ENCODE data around the gene FRRS1L. TPM values are rescaled to one million over a fixed set of nuclear protein-coding genes. Genes with fewer than 3 reads are reported as not detected.
"Not testable (repeated sequence)": the region's sequence is repeated elsewhere in the genome, so short reads cannot be mapped to it uniquely, and the experiment has no call there.

FRRS1L gene
- total RNA-seq, 1 experiment from 2014 or later = 0.05 TPM

DNA sequence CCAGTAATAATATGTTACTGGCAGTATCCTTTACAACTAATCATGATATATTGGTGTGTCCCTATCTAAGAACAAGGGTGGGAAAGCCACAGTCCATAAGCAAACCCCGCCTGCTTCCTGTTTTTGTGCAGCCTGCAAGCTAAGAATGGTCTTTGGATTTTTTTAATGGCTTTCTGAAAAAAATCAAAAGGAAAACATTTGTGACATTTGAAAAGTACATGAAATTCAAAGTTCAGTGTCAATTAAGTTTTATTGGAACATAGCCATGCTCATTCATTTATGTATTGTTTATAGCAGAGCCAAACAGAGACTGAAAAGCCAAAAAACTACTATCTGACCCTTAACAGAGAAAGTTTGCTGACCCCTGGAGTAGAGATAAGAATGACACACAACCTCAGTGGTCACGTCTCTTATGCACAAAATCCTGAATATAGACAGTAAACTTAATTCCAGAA lies 34.5 kb downstream of the FRRS1L start:
- DNase-seq (ENCODE audit: low read depth) = no peak

DNA sequence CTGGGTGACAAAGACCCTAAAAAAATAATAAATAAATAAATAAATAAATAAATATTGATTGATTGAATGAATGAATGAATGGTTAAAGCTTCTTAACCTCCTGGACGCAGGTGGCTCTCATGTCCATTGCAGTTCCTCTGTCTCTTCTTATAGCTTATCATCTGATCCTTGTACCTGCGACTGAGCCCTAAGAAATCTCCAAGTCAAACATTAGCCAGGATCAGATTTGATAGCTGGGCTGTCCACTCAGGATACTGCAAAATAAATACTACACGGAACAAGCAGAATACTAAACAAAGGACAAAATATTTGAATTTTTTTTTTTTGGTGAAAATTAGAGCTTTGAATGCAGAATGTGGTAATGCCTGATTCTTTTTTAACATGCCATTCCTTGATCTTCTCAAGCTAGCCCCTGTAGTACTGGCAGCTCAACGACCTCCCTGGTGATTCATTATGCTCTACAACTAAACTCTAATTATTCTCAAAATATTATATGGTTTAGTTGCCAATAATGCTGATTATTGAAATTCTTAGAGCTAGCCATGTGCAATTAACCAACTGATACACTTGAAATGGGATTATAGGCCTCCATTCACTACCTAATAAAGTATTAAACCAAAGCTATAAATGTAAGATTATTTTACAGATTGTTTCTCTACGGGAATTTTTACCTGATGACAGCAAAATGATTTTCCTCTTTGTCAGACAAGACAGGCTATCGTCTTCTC lies 37.4 kb downstream of the FRRS1L start:
- no peak for DNase-seq (ENCODE audit: low read depth)

DNA sequence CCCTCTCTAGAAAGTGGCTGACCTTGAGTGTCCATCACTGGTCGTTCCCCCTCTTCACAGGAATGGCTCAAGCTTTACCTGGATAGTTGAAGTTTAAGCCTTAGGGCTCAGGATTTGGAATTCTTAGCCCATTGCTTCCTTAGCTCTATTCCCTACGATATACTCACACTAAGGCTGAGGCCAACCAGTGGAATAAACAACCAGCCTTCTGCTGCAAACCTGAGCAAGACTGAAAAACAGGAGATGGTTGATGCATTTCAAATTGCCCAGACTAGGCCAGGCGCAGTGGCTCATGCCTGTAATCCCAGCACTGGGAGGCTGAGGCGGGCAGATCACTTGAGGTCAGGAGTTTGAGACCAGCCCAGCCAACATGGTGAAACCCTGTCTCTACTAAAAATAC lies 40.4 kb downstream of the FRRS1L start:
- not testable (repeated sequence) for DNase-seq (ENCODE audit: low read depth)

DNA sequence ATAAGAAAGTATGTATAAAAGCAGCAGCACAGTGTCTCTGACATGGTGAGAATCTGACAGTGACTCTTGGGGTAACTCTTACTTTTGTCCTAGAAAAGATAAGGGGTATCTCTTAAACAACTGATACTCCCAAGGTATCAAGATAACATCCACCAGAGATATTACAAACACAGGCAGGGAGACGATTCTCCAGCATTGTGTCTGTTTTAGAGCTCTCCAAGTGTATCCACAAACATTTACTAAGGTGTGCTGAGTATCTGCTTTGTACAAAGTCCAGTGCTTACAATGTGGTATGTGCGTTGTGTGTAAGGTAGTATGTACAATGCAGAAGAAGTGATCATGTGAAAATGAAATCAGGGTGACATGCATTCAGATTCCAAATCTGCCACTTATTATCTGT lies 42.9 kb downstream of the FRRS1L start:
- DNase-seq (ENCODE audit: low read depth) = no peak

DNA sequence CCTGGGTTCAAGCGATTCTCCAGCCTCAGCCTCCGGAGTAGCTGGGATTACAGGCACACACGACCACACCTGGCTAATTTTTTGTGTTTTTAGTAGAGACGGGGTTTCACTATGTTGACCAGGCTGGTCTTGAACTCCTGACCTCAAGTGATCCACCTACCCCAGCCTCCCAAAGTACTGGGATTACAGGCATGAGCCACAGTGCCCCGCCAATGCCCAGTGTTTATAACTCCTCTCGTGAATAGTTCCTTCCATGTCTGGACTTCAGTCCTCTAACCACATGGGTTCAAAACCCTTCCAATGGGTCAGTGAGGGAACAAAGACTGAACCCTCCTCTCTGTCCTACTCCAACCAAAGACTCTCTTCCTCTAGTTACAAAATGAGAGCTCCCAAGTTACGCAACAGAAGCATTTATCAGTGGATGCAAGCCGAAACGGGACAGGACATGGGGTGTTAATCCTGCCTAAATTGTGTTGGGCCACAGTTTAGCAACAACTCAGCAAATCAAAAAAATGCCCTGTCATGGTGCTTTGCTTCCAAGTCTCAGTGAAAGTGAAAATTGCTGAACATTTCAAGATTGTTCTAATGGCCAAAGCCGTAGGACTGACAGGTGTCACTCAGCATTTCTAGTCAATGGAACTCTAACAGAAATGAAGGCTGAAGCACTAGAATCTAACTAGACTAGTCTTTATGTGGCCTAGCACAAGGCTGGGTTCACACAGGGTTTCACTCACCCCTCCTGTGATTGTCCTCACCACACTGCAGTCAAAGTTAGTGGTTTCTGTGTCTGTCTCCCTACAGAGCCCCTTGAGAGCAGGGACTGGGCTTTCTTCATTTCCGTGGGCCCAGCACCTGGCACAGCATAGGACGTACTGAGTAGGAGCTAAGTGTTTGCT lies 44.1 kb downstream of the FRRS1L start:
- DNase-seq (ENCODE audit: low read depth) = no peak

DNA sequence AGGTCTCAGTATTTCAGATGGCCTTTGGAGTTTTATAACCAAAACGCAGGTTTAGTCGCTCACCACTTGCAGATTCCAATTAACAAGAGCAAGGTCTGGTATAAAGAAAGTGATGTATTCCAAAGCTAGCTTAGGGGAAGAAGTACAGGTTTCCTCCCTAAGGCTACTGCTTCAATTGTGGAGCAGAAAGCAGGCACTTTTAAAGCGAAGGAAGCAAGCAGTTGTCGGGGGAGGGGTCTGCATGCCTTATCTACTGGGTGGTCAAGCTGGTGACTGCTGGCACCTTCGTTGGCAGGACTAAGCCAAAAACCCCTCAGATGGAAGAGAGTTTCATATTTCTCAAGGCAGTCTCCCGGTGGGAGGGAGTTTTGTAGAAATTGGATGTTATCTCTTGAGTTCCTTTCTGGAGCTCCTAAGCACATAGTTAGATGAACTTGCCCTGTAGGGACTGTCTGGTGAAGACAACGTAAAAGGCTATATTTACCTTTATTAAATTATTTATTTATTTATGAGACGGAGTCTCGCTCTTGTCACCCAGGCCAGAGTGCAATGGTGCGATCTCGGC lies 45.7 kb downstream of the FRRS1L start:
- DNase-seq (ENCODE audit: low read depth) = no peak

DNA sequence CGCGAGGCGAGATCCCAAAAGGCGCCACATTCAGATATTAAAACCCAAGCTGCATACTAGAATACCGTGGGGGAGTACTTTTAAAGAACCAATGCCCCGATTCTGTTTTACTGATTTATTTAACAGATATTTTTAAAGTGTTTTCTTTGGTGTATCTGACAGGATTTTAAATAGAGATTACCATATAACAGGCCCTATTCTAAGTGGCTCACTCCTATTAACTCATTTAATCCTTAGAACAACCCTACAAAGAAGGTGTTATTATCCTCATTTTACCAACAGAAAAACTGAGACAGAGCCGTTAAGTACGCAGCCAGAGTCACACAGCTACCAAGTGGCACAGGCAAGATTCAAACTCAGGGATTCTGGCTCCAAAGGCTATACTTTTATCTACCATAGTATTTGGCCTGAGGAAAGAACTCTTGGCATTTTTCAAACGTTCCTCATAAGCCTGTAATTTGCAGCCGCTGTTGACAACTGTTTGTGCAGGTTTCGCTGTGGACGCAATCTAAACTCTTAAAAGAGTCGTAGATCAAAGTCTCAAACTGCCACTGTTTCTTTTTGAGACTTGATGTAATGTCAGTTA lies 46.8 kb downstream of the FRRS1L start:
- no peak for DNase-seq (ENCODE audit: low read depth)

DNA sequence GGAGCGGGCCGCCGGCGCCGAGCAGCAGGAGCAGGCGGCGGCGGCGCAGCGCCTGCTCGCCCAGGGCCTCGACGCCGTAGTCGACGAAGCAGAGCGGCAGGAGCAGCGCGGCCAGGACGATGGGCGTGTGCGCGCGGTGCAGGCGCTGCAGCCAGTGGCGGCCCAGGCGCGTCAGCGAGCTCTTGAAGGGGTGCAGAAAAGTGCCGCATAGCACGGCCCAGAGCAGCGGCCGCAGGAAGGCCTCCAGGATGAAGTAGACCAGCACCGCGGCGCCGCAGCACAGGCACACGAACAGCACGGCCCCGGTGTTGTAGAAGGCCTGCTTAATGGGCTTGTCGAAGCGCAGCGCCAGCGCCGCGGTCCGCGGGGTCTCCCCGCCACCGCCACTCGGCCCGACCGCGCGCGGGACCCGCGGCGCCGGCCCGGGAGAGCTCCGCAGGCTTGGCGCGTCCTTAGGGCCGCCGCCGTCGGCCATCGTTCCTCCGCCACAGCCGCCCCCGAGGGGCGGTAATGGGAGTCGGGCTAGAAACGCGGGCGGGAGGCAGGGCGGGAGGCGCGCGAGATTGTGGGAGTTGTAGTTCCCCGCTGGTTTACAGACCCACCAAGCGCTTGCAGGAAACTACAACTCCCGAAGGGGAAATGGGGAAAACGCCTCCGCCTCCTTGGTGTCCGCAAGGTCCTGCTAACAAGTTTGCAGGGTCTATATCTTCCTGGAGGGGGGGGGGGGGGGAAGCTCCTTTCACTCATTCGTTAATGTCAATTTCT lies 47.4 kb downstream of the FRRS1L start, which contains the start of gene TMEM245:
TSS of gene TMEM245 (minus strand) at position 509 of the 765 bp plus-strand sequence. CDS start at position 475, 34 bp downstream.
- DNase-seq (ENCODE audit: low read depth) = peak; percentile 100

DNA sequence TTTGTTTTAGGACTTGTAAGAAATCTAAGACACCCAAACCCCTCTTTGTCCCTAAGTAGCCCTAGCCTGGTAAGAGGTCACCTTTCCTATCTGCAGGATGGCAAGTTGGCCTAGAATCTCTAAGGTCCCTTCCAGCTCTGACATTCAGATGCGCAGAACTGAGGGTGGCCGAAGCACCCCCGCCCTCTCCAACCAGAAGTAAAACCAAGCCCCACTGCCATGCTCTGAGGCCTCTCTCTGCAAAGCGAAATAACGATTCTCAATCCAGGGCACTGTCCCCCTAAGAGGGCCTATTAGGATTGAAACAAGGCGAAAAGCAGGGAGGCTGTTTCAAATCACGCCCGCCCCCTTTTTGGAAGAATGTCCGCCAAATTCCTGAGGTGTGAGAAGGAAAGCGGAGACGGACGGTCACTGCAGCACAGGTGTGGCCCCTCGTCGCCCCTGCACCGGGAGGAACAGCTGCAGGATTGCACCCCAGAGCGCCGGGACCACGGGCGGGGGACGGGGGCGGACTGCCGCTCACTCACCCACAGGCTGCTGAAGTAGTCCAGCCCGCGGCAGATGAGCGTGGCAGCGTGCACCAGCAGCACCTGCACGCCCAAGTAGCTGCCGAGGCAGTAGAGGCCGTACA lies 48.1 kb downstream of the FRRS1L start:
- DNase-seq (ENCODE audit: low read depth) = peak; percentile 33

DNA sequence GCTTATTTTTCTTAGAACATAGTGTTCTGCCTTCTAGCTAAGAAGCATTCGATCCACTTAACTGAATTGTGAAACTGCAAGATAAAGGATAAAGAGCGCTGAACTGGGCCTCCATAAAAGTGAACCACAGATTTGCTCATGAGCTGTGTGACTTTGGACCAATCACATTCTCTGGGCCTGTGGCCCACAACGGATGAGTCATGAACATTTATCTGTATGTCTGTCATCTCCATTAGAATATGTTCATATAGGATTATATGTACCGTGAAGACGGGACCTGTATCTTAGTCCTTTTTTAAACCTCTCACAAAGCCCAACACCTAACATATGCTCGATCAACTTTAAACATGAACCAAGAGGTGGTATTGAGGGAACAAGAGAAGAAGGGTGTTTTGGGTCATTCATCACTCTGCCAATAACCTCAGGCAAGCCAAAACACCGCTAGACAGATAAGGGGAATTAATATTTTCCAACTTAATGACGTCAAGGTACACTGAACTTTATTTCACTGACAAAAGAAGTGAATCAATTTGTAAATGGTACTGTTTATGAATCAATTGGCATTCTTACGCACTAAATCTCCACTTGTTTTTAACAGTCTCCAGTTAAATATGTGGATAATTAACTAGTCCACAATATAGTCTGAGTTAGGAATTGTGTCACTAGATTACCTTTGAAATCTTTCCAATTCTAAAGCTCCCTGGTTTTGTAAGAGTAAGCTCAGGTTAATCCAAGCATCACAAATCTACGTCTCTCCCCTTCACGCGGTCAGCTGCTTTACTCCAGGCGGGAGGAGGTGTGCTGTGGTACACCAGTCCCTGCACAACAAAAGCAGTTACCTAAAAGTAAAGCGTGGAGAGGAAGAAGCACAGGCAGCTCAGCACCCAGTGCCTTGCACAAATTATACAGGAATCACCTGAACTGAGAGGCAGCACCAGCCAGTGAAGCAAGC lies 48.9 kb downstream of the FRRS1L start:
- peak; percentile 71 for DNase-seq (ENCODE audit: low read depth)

DNA sequence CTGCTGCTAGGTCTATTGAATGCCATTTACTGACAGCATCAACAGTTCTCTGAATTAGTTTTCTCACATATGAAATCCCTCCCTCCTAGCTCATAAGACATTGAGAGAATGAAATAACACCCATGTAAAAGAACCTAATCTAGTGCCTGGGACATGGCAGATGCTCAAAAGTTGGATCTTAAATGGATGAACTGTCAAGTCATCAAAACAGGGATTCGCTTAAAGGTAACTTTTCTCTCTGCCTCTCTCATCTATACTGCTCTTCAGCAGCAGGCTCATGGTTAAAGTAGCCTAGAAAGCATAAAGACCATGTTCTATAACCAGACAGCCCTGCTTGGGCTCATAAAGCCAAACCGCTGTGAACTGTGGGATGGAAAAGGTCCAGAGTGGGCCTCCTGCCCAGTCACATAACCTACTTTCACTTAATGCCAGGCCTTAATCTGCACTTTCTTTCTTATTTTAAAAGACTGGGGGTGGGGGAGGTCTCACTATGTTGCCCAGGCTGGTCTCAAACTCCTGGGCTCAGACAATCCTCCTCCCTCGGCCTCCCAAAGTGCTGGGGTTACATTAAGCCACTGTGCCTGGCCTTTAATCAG lies 51.0 kb downstream of the FRRS1L start:
- DNase-seq (ENCODE audit: low read depth) = peak; percentile 44

DNA sequence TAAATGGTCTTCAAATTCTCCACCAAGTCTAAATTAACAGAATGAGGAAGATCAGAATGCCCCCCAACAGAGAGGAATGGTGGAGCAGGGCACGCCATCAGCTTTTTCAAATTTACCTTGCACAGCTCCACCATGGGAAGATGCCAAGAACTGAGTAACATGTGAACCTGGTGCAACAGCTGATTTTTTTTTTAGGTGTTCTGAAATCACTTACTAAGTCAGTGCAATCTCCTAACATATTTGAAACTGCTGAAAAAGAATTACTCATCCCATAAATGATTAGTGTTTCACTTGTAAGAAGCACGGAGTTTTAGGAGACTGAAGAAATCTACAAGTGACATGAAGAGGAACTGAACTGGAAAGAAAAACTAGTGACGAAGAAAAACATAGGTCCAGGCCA lies 52.4 kb downstream of the FRRS1L start:
- DNase-seq (ENCODE audit: low read depth) = peak; percentile 77

DNA sequence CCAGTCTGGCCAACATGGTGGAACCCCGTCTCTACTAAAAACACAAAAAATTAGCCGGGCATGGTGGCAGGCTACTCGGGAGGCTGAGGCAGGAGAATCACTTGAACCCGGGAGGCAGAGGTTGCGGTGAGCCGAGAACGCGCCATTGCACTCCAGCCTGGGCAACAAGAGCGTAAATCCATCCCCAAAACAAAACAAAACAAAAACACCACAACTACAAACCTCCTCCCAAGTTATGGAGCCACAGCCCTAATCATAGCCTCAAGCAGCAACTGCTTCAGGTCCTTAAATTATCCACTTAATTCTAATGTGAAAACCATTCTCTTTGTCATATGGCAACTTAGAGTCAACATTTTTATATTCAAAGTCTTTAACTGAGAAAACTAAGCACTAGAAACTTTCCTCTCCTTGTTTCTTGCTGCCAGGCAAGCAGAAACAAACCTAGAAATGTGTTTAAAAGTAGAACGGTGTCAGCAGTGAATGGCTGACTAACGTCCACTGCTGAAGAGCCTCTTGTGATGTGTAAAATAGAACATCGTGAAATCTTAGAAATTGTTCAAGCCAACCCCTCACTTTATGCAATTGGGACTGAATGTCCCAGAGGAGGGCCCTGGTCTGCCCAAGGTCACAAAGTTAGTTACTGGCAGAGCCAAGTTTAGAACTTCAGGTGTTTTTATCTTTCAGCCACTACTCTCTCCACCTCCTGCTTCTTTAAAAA lies 53.0 kb downstream of the FRRS1L start:
- no peak for DNase-seq (ENCODE audit: low read depth)

DNA sequence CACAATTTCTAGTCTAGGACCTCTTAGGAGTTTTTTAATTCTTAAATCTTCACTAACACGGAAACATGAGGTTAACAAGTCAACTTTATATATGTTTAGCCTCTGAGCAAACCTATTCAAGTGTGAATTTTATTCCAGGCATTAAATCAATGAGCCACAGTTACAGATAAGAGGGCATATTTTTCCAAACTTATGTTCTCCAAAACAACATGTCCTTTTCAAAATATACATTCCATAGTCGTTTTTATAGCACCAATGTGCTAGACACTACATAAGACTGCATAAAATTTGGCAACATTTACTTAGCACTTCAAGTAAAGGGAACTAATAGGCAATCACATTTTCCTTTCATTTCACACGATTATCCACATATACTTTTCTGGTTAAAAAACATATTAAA lies 53.8 kb downstream of the FRRS1L start:
- DNase-seq (ENCODE audit: low read depth) = no peak

DNA sequence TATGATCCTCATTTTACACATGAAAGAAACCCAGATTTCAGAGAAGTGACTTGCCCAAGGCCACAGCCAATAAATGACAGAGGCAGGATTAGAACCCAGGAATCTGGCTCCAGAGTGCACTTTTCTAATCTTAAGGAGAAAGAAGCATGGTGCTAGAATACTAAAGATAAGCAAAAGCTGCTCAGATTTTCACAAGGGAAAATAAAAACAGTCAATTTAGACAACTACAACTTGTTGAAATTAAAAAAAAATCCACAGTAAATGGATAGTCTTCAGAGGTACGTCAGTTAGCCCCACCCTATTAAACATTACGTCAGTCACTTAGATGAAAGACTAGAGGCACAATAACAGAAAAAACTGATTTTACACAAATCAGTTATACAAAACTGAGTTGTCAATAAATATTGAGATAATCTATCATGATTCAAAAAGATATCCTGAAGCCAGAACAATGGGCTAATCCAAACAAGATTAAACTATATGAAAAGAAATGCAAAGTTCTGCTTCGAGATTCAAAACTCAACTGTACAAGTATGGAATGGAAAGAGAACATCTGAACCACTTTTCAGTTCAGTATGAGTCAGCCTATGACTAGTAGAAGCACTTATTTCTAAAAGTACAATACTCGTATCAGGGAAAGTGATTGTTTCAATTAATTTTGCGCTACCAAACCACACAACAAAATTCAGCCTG lies 56.6 kb downstream of the FRRS1L start:
- peak; percentile 76 for DNase-seq (ENCODE audit: low read depth)

DNA sequence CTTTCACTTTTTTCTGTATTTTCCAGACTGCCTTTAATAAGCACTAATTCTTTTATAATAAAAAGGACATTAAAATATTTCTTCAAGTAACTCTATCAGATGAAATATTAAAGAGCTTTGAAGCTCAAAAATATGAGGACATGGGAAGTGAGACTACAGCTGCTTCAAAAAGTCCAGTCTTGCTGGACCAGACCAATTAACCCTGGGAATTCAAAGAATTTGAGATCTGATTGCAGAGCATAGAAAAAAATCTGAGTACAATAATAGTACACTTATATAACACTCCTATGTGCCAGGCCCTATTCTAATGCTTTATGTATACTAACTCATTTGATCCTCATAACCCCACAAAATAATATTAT lies 57.1 kb downstream of the FRRS1L start:
- peak; percentile 38 for DNase-seq (ENCODE audit: low read depth)

DNA sequence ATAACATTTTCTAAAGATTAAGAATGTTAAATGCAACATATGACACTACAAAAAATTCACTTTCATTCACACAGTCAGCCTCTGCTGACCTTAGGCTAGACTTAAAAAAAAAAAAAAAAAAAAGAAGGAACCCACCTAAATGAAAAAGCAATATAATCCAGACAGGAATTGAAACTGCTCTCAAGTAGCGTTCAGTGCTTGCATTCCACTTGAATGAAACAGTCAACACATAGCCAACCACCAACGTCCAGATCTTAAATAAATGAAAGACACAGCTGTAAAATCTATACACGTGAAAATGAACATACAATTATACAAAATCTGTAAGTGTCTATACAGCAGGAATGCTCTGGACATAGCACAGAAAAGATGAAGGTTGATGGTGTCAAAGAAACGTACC lies 58.7 kb downstream of the FRRS1L start:
- DNase-seq (ENCODE audit: low read depth) = peak; percentile 53
